Measurements from ENCODE around the gene CPHXL2. TPM values are rescaled to one million over a fixed set of nuclear protein-coding genes. Genes with fewer than 3 reads are reported as not detected.

Gene CPHXL2
- total and polyA plus RNA-seq, 2 donors (not counting 1 experiment from before 2014, with no cell fraction given): not detected

DNA sequence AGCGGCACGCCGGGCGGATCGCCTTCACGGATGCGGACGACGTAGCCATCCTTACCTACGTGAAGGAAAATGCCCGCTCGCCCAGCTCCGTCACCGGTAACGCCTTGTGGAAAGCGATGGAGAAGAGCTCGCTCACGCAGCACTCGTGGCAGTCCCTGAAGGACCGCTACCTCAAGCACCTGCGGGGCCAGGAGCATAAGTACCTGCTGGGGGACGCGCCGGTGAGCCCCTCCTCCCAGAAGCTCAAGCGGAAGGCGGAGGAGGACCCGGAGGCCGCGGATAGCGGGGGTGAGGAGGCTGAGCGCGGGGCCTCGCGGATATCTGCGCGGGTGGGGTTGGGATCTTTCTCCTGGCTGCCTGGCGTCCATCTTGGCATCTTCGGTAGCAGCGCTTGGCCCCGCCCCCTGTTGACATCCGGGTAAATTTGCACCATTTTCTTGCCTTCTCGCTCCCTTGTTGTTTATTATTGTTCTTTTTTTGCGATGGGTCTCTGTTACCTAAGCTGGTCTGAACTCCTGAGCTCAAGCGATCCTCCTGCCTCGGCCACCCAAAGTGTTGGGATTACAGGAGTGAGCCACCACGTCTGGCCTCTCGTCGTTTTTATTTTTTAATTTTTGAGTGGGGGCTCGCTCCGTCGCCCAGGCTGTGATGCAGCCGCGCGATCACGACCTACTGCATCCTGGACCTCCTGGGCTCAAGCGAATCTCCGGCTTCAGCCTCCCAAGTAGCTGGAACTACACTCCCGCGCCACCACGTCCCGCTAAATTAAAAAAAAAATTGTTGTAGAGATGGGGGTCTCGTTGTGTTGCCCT lies 28.3 kb downstream of the CPHXL2 start:
- Histone ChIP-seq H3K27me3 (ENCODE audit: control insufficient read depth, insufficient read depth, low read length) (no peaks in the 10 kb centered on the region), H2AFZ (ENCODE audit: low read length) (peak overlapping the region; percentile 84), H3K9ac (ENCODE audit: insufficient read depth, low read length) (peak overlapping the region; percentile 94), H3K4me3 (replicated peaks in 1 of 4; ENCODE audit: control extremely low read depth in 1 of 4, insufficient read depth in 1 of 4, low read depth in 3 of 4, low read length in 4 of 4) (peak overlapping the region; percentile 89 to 97 (median 93)), H3K79me2 (ENCODE audit: control insufficient read depth, insufficient read depth, low read length) (peaks cover 97% of the 10 kb centered on the region), H3K4me2 (ENCODE audit: extremely low read depth, insufficient read depth, low read length) (peak overlapping the region; percentile 79), H3K9me3 (ENCODE audit: control insufficient read depth, insufficient read depth, low read depth, low read length) (no peaks in the 10 kb centered on the region), H4K20me1 (ENCODE audit: control insufficient read depth, extremely low read depth, insufficient read depth, low read length) (no peaks in the 10 kb centered on the region), H3K36me3 (ENCODE audit: control insufficient read depth, insufficient read depth, low read length) (peaks cover 2% of the 10 kb centered on the region), H3K27ac (ENCODE audit: insufficient read depth, low read length) (peak overlapping the region; percentile 92), H3K4me1 (ENCODE audit: control insufficient read depth, extremely low read depth, insufficient read depth, low read length) (peaks cover 3% of the 10 kb centered on the region)
- no peak for TF ChIP-seq EZH2 (IDR thresholded peaks at IDR 0.05; ENCODE audit: low read length, missing control alignments)
- no peak for TF ChIP-seq CTCF (conservative IDR thresholded peaks at IDR 0.05 in 1 of 2, IDR thresholded peaks at IDR 0.05 in 1 of 2; ENCODE audit: low read depth in 1 of 2, low read length in 2 of 2)
- peak; percentile 64 to 74 for DNase-seq (ENCODE audit: low read depth in 2 of 2)

- H3K9me3 ChIP-seq (ENCODE audit: control insufficient read depth, insufficient read depth, low read depth, low read length): no peaks in the 10 kb centered on the region
- peaks cover 2% of the 10 kb centered on the region for H3K36me3 ChIP-seq (ENCODE audit: control insufficient read depth, insufficient read depth, low read length)
- H2AFZ ChIP-seq (ENCODE audit: low read length): peak within 1 kb of the TSS; percentile 85
- H4K20me1 ChIP-seq (ENCODE audit: control insufficient read depth, extremely low read depth, insufficient read depth, low read length): no peaks in the 10 kb centered on the region
- H3K4me3 ChIP-seq (replicated peaks in 1 of 4; ENCODE audit: control extremely low read depth in 1 of 4, insufficient read depth in 1 of 4, low read depth in 3 of 4, low read length in 4 of 4): peak within 1 kb of the TSS; percentile 89 to 97 (median 93)
- peak within 1 kb of the TSS; percentile 94 for H3K9ac ChIP-seq (ENCODE audit: insufficient read depth, low read length)
- peaks cover 95% of the 10 kb centered on the region for H3K79me2 ChIP-seq (ENCODE audit: control insufficient read depth, insufficient read depth, low read length)
- no peaks in the 10 kb centered on the region for H3K4me1 ChIP-seq (ENCODE audit: control insufficient read depth, extremely low read depth, insufficient read depth, low read length)
- H3K4me2 ChIP-seq (ENCODE audit: extremely low read depth, insufficient read depth, low read length): peak within 1 kb of the TSS; percentile 86
- peak; percentile 91 to 92 for DNase-seq (ENCODE audit: low read depth in 2 of 2)
- TF ChIP-seq CTCF (conservative IDR thresholded peaks at IDR 0.05 in 1 of 2, IDR thresholded peaks at IDR 0.05 in 1 of 2; ENCODE audit: low read depth in 1 of 2, low read length in 2 of 2): no peak
- TF ChIP-seq EZH2 (IDR thresholded peaks at IDR 0.05; ENCODE audit: low read length, missing control alignments): no peak
- H3K27ac ChIP-seq (ENCODE audit: insufficient read depth, low read length): peak within 1 kb of the TSS; percentile 92
- H3K27me3 ChIP-seq (ENCODE audit: control insufficient read depth, insufficient read depth, low read length): no peaks in the 10 kb centered on the region
These were observed 29.1 kb downstream of the CPHXL2 start, which contains the start of the genes KARS1 and TERF2IP for GRCh38 chr16:75647492-75648264. Gene KARS1 (minus strand): TSS chr16:75647665. CDS start chr16:75647639, 26 bp downstream. Gene TERF2IP (plus strand): TSS chr16:75647773. CDS start chr16:75647883, 110 bp downstream.

- Histone ChIP-seq H3K4me3 (replicated peaks in 1 of 4; ENCODE audit: control extremely low read depth in 1 of 4, insufficient read depth in 1 of 4, low read depth in 3 of 4, low read length in 4 of 4) (peak overlapping the region; percentile 89 to 97 (median 93)), H3K36me3 (ENCODE audit: control insufficient read depth, insufficient read depth, low read length) (peaks cover 4% of the 10 kb centered on the region), H3K27ac (ENCODE audit: insufficient read depth, low read length) (peak overlapping the region; percentile 92), H3K79me2 (ENCODE audit: control insufficient read depth, insufficient read depth, low read length) (peaks cover 94% of the 10 kb centered on the region), H3K9me3 (ENCODE audit: control insufficient read depth, insufficient read depth, low read depth, low read length) (no peaks in the 10 kb centered on the region), H3K9ac (ENCODE audit: insufficient read depth, low read length) (peak overlapping the region; percentile 94), H4K20me1 (ENCODE audit: control insufficient read depth, extremely low read depth, insufficient read depth, low read length) (no peaks in the 10 kb centered on the region), H2AFZ (ENCODE audit: low read length) (peak overlapping the region; percentile 85), H3K4me2 (ENCODE audit: extremely low read depth, insufficient read depth, low read length) (peak overlapping the region; percentile 86), H3K4me1 (ENCODE audit: control insufficient read depth, extremely low read depth, insufficient read depth, low read length) (no peaks in the 10 kb centered on the region), H3K27me3 (ENCODE audit: control insufficient read depth, insufficient read depth, low read length) (no peaks in the 10 kb centered on the region)
- DNase-seq (ENCODE audit: low read depth in 2 of 2): no peak
- TF ChIP-seq CTCF (conservative IDR thresholded peaks at IDR 0.05 in 1 of 2, IDR thresholded peaks at IDR 0.05 in 1 of 2; ENCODE audit: low read depth in 1 of 2, low read length in 2 of 2) (no peak), EZH2 (IDR thresholded peaks at IDR 0.05; ENCODE audit: low read length, missing control alignments) (no peak)
These were observed 29.7 kb downstream of the CPHXL2 start for GRCh38 chr16:75647112-75647491.
